Coronary artery (tissue), 2 donors: ENCODE results near the gene DEPP1.

Experiments used
- DNase-seq: peaks from one replicate; pipeline ENCODE4 v3.0.0-alpha.2; 2017; ENCODE audit warnings: low spot score
- H3K27ac ChIP-seq, 2 donors: fragments of 200-600 bp; sonication (generic); one replicate each; pipeline ENCODE4 v1.5.1; 2016 to 2019
- H3K4me3 ChIP-seq: fragments of 200-600 bp; sonication (generic); 2 replicates; pipeline ENCODE4 v1.5.1; 2016; ENCODE audit warnings: mild to moderate bottlenecking, moderate library complexity
- CTCF ChIP-seq: fragments of 200-600 bp; sonication (generic); IDR thresholded peaks from one replicate; pipeline ENCODE4 v1.5.1; 2019; ENCODE audit warnings: antibody characterized with exemption

DEPP1 gene

GRCh38 chr10:44931621-44932516, 46.7 kb downstream of the DEPP1 start:
- Histone ChIP-seq H3K27ac (peak overlapping the region in 1 of 2 donors; percentile 33), H3K4me3 (no peak overlapping the region)
- TF ChIP-seq CTCF, result no peak
- peak; percentile 66 for DNase-seq

- TF ChIP-seq CTCF, result no peak
- peak; percentile 59 for DNase-seq
Measured at GRCh38 chr10:44930904-44931620, 47.5 kb downstream of the DEPP1 start.

GRCh38 chr10:44929356-44930255, 49.0 kb downstream of the DEPP1 start:
- DNase-seq, result peak; percentile 63
- no peak overlapping the region for H3K27ac ChIP-seq
- TF ChIP-seq CTCF, result no peak
- no peak overlapping the region for H3K4me3 ChIP-seq

More at GRCh38 chr10:44930904-44931620, 47.5 kb downstream of the DEPP1 start:
- Histone ChIP-seq H3K27ac (no peak overlapping the region), H3K4me3 (no peak overlapping the region)

- no peak for DNase-seq
- no peak overlapping the region for H3K27ac ChIP-seq
- H3K4me3 ChIP-seq, result no peak overlapping the region
- TF ChIP-seq CTCF, result no peak
Measured at GRCh38 chr10:44928462-44928861, 50.1 kb downstream of the DEPP1 start.

GRCh38 chr10:44927352-44927751, 51.3 kb downstream of the DEPP1 start:
- no peak for TF ChIP-seq CTCF
- no peak overlapping the region for H3K27ac ChIP-seq
- peak; percentile 62 for DNase-seq
- no peak overlapping the region for H3K4me3 ChIP-seq

GRCh38 chr10:44926751-44927351, 51.8 kb downstream of the DEPP1 start:
- peak; percentile 70 for DNase-seq
- no peak overlapping the region for H3K4me3 ChIP-seq
- TF ChIP-seq CTCF, result no peak
- no peak overlapping the region for H3K27ac ChIP-seq
